HepG2 (cell line): Measurements from ENCODE around the gene UGT1A4.

Experiments used
- BRD4 ChIP-seq: sonication (generic); formaldehyde crosslinking; IDR thresholded peaks from 2 replicates; pipeline ENCODE4 v1.4.0; 2020; ENCODE audit warnings: missing genetic modification reagents
- CHD2 ChIP-seq: IDR thresholded peaks from 2 replicates; pipeline ENCODE4 v1.6.1; 2011; ENCODE audit warnings: low read depth, low read length, improper control_type of control experiment
- JUNB ChIP-seq: sonication (generic); formaldehyde crosslinking; IDR thresholded peaks from 2 replicates; pipeline ENCODE4 v1.8.0; 2022; ENCODE audit warnings: missing genetic modification reagents, mild to moderate bottlenecking, borderline replicate concordance
- JUND ChIP-seq: sonication (generic); formaldehyde crosslinking; IDR thresholded peaks from 2 replicates; pipeline ENCODE4 v1.8.0; 2022; ENCODE audit warnings: mild to moderate bottlenecking, missing genetic modification reagents
- KDM4B ChIP-seq: sonication (generic); formaldehyde crosslinking; IDR thresholded peaks from 2 replicates; pipeline ENCODE4 v1.4.0; 2020; ENCODE audit warnings: missing genetic modification reagents
- MAZ ChIP-seq, 2 experiments: sonication (generic) in 1 of 2; formaldehyde crosslinking in 1 of 2; IDR thresholded peaks; 2 replicates each; pipeline versions ENCODE4 v1.5.0 to v1.6.1; 2012 to 2020; ENCODE audit warnings: low read depth in 2 of 2, mild to moderate bottlenecking in 2 of 2, borderline replicate concordance in 1 of 2, improper control_type of control experiment in 1 of 2, low read length in 1 of 2, missing genetic modification reagents in 1 of 2, moderate library complexity in 1 of 2
- POLR2A ChIP-seq, 2 experiments: IDR thresholded peaks; 2 replicates each; pipeline ENCODE4 v1.6.1; 2011; ENCODE audit warnings: low read depth in 2 of 2, low read length in 2 of 2, mild to moderate bottlenecking in 1 of 2, moderate library complexity in 1 of 2; ENCODE audit not compliant: insufficient read depth in 1 of 2
- RFX1 ChIP-seq: fragments of 450-650 bp; IDR thresholded peaks from 2 replicates; pipeline ENCODE4 v1.6.1; 2017
- SCMH1 ChIP-seq: sonication (generic); formaldehyde crosslinking; IDR thresholded peaks from 2 replicates; pipeline ENCODE4 v1.9.0; 2021; ENCODE audit warnings: missing genetic modification reagents, mild to moderate bottlenecking, borderline replicate concordance
- SMC3 ChIP-seq: IDR thresholded peaks from 2 replicates; pipeline ENCODE4 v1.6.1; 2011; ENCODE audit warnings: low read length, improper control_type of control experiment
- SP4 ChIP-seq: sonication (generic); formaldehyde crosslinking; IDR thresholded peaks from 2 replicates; pipeline ENCODE4 v1.8.1; 2023; ENCODE audit warnings: mild to moderate bottlenecking, missing genetic modification reagents
- ZNF496 ChIP-seq: sonication (generic); formaldehyde crosslinking; IDR thresholded peaks from 2 replicates; pipeline ENCODE4 v1.8.1; 2023; ENCODE audit warnings: mild to moderate bottlenecking, moderate library complexity, missing genetic modification reagents; ENCODE audit not compliant: insufficient replicate concordance
- TF ChIP-seq, protein P1 (sequence below): sonication (generic); formaldehyde crosslinking; IDR thresholded peaks from 2 replicates; pipeline ENCODE4 v1.5.0; 2020; ENCODE audit warnings: mild to moderate bottlenecking, missing genetic modification reagents, moderate library complexity
- TF ChIP-seq, protein P2 (sequence below): sonication (generic); formaldehyde crosslinking; IDR thresholded peaks from 2 replicates; pipeline ENCODE4 v1.5.1; 2020; ENCODE audit warnings: mild to moderate bottlenecking, missing genetic modification reagents, moderate library complexity

DNA sequence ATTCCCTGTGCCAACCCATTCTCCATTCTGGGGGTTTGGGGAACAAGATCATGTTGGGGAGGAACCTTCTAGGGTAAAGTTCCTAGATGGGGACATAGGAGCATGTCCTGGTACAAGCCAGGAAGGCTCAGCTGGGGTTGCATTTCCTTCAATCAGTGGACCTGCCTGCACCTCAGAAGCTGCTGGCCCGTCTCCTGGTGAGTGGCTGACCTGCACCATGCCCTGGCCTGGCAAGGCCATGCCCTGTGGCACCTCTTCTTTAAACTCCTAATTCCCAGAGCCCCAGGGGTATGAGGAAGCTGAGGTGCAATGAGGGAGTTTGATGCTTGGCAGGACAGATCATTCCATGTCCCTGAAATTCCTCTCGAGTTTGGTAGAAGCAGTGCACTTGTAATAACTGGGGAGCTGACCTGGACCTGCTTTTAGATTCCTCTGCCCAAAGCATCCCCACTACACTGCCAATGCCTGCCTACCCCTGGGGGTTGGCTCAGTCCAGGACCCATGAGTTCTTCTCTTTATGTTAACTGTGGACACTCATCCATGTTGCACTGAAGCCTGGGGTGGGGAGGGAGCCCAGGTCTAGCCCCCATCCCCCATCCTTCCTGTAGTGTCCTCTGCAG lies 84.9 kb downstream of the UGT1A4 start:
- TF ChIP-seq, protein P1, sequence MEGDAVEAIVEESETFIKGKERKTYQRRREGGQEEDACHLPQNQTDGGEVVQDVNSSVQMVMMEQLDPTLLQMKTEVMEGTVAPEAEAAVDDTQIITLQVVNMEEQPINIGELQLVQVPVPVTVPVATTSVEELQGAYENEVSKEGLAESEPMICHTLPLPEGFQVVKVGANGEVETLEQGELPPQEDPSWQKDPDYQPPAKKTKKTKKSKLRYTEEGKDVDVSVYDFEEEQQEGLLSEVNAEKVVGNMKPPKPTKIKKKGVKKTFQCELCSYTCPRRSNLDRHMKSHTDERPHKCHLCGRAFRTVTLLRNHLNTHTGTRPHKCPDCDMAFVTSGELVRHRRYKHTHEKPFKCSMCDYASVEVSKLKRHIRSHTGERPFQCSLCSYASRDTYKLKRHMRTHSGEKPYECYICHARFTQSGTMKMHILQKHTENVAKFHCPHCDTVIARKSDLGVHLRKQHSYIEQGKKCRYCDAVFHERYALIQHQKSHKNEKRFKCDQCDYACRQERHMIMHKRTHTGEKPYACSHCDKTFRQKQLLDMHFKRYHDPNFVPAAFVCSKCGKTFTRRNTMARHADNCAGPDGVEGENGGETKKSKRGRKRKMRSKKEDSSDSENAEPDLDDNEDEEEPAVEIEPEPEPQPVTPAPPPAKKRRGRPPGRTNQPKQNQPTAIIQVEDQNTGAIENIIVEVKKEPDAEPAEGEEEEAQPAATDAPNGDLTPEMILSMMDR (CRISPR knock-in tag), result no peak
- TF ChIP-seq SMC3 (no peak), POLR2A (IDR thresholded peaks at IDR 0.05; ENCODE audit: insufficient read depth in 1 of 2, low read depth in 2 of 2, low read length in 2 of 2) (no peak), SCMH1 (CRISPR knock-in tag) (no peak), RFX1 (no peak), JUND (CRISPR knock-in tag) (no peak), BRD4 (CRISPR knock-in tag) (no peak), SP4 (CRISPR knock-in tag) (no peak), MAZ (IDR thresholded peaks at IDR 0.05; ENCODE audit: borderline replicate concordance, low read depth, low read length) (no peak), MAZ (CRISPR knock-in tag; IDR thresholded peaks at IDR 0.05; ENCODE audit: low read depth) (no peak), KDM4B (CRISPR knock-in tag) (no peak), CHD2 (no peak), ZNF496 (CRISPR knock-in tag) (no peak), JUNB (CRISPR knock-in tag) (no peak)
- TF ChIP-seq, protein P2, sequence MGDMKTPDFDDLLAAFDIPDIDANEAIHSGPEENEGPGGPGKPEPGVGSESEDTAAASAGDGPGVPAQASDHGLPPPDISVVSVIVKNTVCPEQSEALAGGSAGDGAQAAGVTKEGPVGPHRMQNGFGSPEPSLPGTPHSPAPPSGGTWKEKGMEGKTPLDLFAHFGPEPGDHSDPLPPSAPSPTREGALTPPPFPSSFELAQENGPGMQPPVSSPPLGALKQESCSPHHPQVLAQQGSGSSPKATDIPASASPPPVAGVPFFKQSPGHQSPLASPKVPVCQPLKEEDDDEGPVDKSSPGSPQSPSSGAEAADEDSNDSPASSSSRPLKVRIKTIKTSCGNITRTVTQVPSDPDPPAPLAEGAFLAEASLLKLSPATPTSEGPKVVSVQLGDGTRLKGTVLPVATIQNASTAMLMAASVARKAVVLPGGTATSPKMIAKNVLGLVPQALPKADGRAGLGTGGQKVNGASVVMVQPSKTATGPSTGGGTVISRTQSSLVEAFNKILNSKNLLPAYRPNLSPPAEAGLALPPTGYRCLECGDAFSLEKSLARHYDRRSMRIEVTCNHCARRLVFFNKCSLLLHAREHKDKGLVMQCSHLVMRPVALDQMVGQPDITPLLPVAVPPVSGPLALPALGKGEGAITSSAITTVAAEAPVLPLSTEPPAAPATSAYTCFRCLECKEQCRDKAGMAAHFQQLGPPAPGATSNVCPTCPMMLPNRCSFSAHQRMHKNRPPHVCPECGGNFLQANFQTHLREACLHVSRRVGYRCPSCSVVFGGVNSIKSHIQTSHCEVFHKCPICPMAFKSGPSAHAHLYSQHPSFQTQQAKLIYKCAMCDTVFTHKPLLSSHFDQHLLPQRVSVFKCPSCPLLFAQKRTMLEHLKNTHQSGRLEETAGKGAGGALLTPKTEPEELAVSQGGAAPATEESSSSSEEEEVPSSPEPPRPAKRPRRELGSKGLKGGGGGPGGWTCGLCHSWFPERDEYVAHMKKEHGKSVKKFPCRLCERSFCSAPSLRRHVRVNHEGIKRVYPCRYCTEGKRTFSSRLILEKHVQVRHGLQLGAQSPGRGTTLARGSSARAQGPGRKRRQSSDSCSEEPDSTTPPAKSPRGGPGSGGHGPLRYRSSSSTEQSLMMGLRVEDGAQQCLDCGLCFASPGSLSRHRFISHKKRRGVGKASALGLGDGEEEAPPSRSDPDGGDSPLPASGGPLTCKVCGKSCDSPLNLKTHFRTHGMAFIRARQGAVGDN (CRISPR knock-in tag), result no peak
